GM18907 (cell line): ENCODE results near the gene TBC1D4.
"Not testable (repeated sequence)": the region's sequence is repeated elsewhere in the genome, so short reads cannot be mapped to it uniquely, and the experiment has no call there.

Experiments used
- ATAC-seq: cut with Tn5 transposase; IDR thresholded peaks from one replicate; pipeline ENCODE4 v1.9.1; 2021; ENCODE audit warnings: mild to moderate bottlenecking, moderate library complexity; ENCODE audit not compliant: unreplicated experiment

The TBC1D4 gene

DNA sequence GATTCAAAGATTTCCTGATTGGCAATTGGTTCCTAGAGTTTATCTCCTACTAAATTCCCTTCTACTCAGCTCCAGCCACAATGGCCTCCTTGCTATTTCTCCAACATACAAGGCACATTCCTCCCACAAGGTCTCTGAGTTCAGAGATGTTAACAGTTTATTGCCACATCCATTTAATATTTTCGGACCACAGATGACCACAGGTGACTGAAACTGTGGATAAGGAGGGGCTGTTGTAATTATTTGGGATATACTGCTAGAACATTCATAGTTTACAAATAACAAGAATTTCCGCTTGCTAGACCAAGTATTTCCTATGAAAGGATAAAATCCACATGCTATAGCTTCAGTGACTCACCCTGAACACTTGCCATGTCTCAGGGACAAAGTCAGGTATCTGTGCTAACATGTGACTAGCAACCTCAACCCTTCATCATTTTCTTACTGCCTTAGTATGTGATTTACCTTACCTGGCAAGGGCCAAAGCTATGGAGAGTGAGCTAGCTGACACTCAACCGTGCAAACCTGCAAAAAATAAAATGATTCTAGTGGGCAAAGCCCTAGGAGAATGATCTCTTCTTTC, 117.7 kb downstream of the TBC1D4 start:
- ATAC-seq = no peak

GRCh38 chr13:75363371-75363770, 118.6 kb downstream of the TBC1D4 start:
- ATAC-seq = no peak

DNA sequence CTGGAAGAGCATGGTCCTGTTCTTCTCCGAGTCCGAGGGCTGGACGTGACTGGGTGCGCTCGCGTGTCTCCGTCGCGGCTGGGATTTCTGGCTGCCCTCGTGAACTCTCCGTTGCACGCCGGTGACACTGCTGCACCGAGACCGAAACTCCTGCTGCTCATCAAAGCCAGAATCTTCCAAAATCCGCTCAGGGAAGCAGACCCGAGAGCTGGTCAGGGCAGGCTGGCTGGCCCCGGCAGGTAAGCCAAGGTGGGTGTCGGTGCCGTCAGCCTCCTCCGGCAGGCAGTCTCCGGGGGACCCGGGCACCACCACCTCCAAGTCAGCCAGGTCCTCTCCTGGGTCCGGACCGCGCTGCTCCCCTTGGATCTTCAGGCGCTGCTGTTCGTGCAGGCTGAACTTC, 119.9 kb downstream of the TBC1D4 start:
- no peak for ATAC-seq

DNA sequence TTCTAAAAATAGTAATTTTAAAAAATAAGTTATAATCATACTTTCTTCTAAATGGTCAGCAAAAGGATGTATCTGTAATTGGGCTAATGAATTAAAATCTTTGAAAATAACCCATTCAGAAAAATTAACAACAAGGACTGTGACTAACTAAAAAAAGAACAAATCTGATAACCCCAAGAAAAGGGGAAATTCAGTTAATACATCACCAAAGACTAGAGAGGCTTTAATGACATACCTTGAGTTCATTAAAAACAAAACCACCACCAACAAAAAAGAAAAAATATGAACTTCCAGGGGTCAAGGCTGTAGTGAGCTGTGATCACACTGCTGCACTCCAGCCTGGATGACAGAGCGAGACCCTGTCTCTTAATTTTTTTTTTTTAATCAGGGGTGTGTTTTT, 121.8 kb downstream of the TBC1D4 start:
- ATAC-seq = peak; percentile 46

DNA sequence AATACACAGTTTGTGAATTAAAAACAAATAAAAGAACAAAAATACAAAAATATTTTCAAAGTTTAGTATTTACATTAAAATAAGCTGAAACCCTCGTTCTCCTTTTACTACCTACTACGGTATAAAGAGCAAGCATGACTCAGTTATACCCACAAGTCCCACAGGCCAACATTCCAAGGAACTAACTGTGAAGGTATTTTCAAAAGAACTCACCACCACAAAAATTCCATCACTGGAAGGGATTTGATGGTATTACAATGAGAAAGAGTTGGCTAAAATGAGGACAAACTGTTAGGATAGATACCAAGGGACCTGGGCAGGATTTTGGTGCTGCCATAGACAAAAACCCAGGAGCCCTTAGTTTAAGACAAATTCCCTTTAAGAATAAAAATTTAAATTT, 122.7 kb downstream of the TBC1D4 start:
- ATAC-seq = no peak

- ATAC-seq = peak; percentile 89
These were observed 124.2 kb downstream of the TBC1D4 start for GRCh38 chr13:75357576-75358289.

DNA sequence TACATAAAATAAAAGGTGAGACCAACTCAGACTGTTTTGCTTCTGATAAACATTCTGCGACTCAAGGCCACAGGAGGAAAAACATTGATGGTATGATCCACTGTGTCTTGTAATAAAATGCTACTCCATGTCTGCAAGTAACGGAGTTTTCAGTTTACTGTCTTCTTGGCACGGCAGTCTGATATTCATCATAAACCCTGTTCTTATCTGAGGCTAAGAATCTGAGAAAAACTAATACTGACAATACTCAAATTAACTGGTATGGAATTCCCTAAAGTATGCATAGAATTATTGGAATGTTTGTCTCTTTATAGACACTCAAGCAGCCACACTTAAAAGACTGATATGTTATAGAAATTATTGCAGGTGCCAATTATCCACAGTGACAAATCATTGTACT, 125.5 kb downstream of the TBC1D4 start:
- ATAC-seq = no peak

- ATAC-seq = no peak
These were observed 126.4 kb downstream of the TBC1D4 start for GRCh38 chr13:75355609-75356008.

DNA sequence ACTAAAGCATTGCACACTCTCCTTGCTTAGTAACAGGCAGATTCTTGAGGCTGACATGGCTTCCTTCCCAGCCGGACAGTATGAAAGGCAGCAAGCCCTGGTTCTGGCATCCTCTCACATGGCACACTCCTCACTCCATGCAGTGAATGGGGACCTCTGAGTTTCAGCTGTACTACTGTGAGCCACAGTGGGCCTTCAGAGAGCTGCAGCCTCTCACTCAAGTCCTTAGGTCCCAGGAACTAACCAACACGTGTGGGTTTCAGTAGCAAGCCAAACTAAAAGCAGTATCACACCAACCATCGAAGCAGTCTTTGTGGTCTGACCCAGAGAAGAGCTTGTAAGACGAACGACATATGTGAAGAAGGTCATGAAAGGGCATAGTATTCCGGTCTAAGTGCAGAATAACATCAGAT, 128.2 kb downstream of the TBC1D4 start:
- ATAC-seq = peak; percentile 48

DNA sequence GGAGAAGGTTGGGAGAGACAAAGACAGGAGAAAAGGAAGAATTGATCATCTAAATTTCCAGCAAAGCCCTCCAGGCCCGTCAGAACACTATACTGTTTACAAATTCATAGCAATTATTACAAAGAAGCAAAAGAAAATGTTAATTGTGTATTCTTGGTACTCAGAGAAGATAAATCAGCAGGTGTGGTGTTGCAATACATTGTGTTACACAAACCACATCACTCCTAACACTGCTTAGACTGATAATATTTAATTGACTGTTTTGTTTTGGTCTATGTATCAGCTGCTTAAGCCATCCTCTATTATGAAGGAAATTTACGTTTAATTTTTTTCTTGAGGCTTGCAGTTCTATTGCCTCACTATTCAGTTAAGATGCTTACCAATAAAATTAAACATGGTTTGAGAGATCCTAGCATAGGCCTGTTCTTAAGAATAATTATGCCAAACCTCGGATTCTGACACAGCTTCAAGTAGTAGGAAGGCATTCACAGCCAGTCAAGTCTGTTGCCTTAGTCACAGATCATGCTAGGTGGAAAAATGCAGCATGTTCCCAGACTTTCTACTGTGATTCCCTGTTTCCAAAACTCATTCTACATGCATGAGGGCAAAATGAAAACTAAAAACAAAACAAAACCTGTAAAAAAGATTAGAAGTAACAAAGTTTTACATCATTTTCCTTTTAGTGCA, 129.2 kb downstream of the TBC1D4 start:
- ATAC-seq = no peak

- not testable (repeated sequence) for ATAC-seq
These were observed 130.4 kb downstream of the TBC1D4 start for GRCh38 chr13:75351538-75351937.

- no peak for ATAC-seq
These were observed 134.0 kb downstream of the TBC1D4 start for GRCh38 chr13:75347925-75348324.

- no peak for ATAC-seq
These were observed 134.5 kb downstream of the TBC1D4 start for GRCh38 chr13:75347457-75347856.

DNA sequence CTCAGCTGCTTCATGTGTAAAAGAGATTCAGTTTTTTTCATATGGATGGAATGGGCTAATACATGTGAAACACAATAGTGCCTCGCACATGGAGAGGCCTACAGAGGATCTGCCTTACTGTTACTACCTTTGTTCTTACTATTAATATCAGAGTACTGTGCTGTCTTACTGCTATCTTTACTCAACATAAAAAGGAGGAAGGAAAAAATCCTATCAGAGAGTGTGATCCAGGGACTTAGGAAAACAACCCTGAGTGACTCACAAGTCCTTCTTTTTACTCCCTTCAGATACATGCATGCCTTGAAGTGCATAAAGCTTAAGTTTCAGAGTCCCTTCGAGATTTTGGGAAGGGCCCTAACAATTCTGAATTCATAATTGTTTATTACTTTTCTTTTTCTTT, 136.8 kb downstream of the TBC1D4 start:
- ATAC-seq = no peak

DNA sequence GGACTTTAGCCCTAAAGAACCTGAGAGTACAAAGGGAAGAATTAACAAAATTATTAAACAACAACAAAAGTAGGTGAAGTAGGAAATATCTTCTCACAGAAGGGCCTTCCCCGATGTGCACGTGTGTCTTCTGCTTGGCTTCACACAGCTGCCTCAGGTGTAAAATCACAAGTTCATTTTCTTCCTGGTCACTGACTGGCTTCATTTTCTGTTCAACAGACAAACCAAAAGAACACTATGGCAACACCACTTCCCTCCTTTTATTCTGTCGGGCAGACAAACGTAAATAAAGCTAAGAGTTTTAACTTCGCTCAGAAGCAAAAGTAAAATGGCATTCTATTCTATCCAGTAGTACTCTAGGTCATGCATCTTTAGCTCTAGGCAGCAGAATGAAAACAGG, 140.9 kb downstream of the TBC1D4 start:
- peak; percentile 81 for ATAC-seq

DNA sequence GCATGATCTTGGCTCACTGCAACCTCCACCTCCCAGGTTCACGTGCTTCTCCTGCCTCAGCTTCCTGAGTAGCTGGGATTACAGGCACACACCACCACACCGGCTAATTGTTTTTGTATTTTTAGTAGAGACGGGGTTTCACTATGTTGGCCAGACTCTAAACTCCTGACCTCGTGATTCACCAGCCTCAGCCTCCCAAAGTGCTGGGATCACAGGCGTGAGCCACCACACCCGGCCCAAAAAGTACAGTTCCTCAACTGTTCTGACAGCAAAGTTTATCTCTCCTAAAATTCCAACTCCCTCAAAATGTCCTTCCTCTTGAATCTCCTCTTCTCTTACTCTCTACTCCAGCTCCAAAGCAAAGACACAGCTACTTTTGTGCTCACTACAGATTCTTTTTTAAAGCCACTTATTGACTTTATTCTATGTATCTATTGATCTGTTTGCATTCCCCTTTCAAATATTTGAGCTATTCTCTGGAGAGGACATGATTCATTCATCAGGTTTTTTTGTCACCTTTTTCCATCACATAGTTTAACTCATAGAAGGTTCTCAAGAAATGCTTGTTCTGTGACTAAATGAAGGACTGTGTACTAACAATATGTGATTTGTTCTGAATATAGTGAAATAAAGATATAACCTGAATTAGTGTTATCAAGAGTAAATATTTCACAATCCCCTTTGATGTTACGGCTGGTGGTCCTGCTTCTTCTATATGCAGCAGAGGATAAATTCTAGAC, 142.2 kb downstream of the TBC1D4 start:
- no peak for ATAC-seq

- no peak for ATAC-seq
These were observed 147.1 kb downstream of the TBC1D4 start for GRCh38 chr13:75334634-75335447.

- no peak for ATAC-seq
These were observed 148.9 kb downstream of the TBC1D4 start for GRCh38 chr13:75333103-75333502.

DNA sequence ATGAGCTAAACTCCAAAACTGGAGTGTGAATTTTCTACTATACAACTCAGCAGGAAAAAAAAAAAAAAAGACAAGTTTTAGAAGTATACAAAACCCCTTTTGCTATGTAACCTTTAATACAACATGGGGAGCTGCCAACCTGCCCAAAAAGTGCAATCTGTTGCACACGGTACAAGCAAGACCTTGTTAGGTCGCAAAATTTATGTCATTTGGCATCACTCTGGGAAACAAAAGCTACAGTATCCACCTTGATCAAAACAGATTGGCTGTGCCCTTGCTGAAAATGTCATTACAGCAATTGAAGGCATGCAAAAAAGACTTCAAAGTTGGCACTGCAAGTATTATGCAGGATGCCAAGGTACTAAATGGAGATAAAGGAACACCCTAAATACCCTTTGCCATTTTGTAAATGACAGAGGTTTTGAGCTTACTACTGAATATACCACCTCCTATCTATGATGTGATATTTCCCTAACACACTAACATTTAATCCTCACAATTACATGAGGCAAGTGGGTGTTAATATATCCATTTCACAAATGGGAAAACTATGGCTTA, 150.1 kb downstream of the TBC1D4 start:
- ATAC-seq = no peak

DNA sequence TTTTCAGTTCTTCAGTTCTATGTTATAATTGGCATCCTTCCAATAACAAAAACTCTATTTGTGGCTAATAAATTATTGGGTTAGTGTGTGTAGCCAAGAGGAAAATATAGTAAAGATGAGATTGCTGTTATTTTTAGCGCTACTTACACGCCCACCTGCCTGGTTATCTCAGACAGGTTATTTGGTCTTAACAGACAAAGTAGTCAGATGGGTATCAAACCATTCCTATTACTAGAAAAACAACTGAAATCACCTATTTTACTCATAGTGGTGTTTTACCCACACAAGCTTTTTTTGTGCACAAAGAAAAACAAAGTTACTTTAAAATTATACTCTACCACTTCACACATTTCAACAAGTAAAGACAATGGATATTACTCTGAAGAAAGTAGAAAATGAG, 151.2 kb downstream of the TBC1D4 start:
- no peak for ATAC-seq
